ENCODE measurements around the gene CMC2.

- no peak for TF ChIP-seq CTCF (IDR thresholded peaks at IDR 0.05)
- no peak for TF ChIP-seq POLR2A (IDR thresholded peaks at IDR 0.05)
These were observed 21.1 kb downstream of the CMC2 start for GRCh38 chr16:80985611-80986010.

Data from lower leg skin (tissue), 3 donors.